ENCODE measurements around the gene PRKD3. TPM values are rescaled to one million over a fixed set of nuclear protein-coding genes. Genes with fewer than 3 reads are reported as not detected.

The PRKD3 gene
- polyA plus RNA-seq, 6 donors from 2014 or later: 47.1 to 65.5 (median 54.0) TPM

GRCh38 chr2:37335604-37336003 is 11.0 kb upstream of the PRKD3 start:
- H3K4me1 Mint-ChIP-seq: no peaks in the 10 kb centered on the region

GRCh38 chr2:37333256-37333655 is 8.6 kb upstream of the PRKD3 start:
- Mint-ChIP-seq H3K27me3 (peaks cover 0 to 12% (median 0%) of the 10 kb centered on the region in 3 donors), H3K27ac (peak overlapping the region in 1 of 6 donors; percentile 21), H3K4me3 (no peak overlapping the region), H3K36me3 (no peaks in the 10 kb centered on the region), H3K9me3 (no peaks in the 10 kb centered on the region), H3K4me1 (no peaks in the 10 kb centered on the region)
- DNase-seq: no peak
- ATAC-seq (ENCODE audit: low read depth in 2 of 2): peak in 1 of 2 donors; percentile 46

More at GRCh38 chr2:37335604-37336003, 11.0 kb upstream of the PRKD3 start:
- H3K27me3 Mint-ChIP-seq: peaks cover 0 to 12% (median 0%) of the 10 kb centered on the region in 3 donors
- H3K36me3 Mint-ChIP-seq: no peaks in the 10 kb centered on the region
- peak overlapping the region in 1 of 6 donors; percentile 9 for H3K27ac Mint-ChIP-seq
- H3K9me3 Mint-ChIP-seq: no peaks in the 10 kb centered on the region
- no peak for ATAC-seq (ENCODE audit: low read depth in 2 of 2)
- DNase-seq: no peak
- H3K4me3 Mint-ChIP-seq: no peak overlapping the region

GRCh38 chr2:37332560-37332959 is 7.9 kb upstream of the PRKD3 start:
- DNase-seq: no peak
- no peak overlapping the region for H3K4me3 Mint-ChIP-seq
- no peaks in the 10 kb centered on the region for H3K9me3 Mint-ChIP-seq
- no peak for ATAC-seq (ENCODE audit: low read depth in 2 of 2)
- no peaks in the 10 kb centered on the region for H3K36me3 Mint-ChIP-seq
- no peak overlapping the region for H3K27ac Mint-ChIP-seq
- no peaks in the 10 kb centered on the region for H3K4me1 Mint-ChIP-seq
- peaks cover 0 to 13% (median 0%) of the 10 kb centered on the region in 3 donors for H3K27me3 Mint-ChIP-seq

- no peak for ATAC-seq (ENCODE audit: low read depth in 2 of 2)
- Mint-ChIP-seq H3K27ac (no peak overlapping the region), H3K4me1 (peaks cover 2 to 5% (median 3%) of the 10 kb centered on the region in 3 donors), H3K9me3 (no peaks in the 10 kb centered on the region), H3K4me3 (no peak overlapping the region), H3K36me3 (no peaks in the 10 kb centered on the region), H3K27me3 (peaks cover 0 to 13% (median 0%) of the 10 kb centered on the region in 3 donors)
- no peak for DNase-seq
These were observed 6.0 kb upstream of the PRKD3 start for GRCh38 chr2:37330681-37331080.

GRCh38 chr2:37326866-37327634 is 2.4 kb upstream of the PRKD3 start:
- Mint-ChIP-seq H3K27ac (no peak overlapping the region), H3K27me3 (peaks cover 0 to 13% (median 0%) of the 10 kb centered on the region in 3 donors), H3K9me3 (no peaks in the 10 kb centered on the region), H3K4me3 (peak overlapping the region in 1 of 8 donors; percentile 98), H3K36me3 (peaks cover 0 to 6% of the 10 kb centered on the region in 2 donors), H3K4me1 (peaks cover 19 to 26% (median 20%) of the 10 kb centered on the region in 3 donors)
- DNase-seq (no peak), ATAC-seq (ENCODE audit: low read depth in 2 of 2) (no peak)

GRCh38 chr2:37326285-37326684 is 1.7 kb upstream of the PRKD3 start:
- Mint-ChIP-seq H3K4me1 (peaks cover 24 to 34% (median 25%) of the 10 kb centered on the region in 3 donors), H3K27me3 (peaks cover 0 to 10% (median 0%) of the 10 kb centered on the region in 3 donors), H3K9me3 (no peaks in the 10 kb centered on the region), H3K36me3 (peaks cover 0 to 6% of the 10 kb centered on the region in 2 donors), H3K4me3 (peak overlapping the region in 6 of 8 donors; percentile 37 to 98 (median 51)), H3K27ac (peak overlapping the region in 2 of 6 donors; percentile 7 to 72)
- DNase-seq (no peak), ATAC-seq (ENCODE audit: low read depth in 2 of 2) (no peak)

GRCh38 chr2:37325625-37326071 is 1.0 kb upstream of the PRKD3 start:
- Mint-ChIP-seq H3K27me3 (peaks cover 0 to 5% (median 0%) of the 10 kb centered on the region in 3 donors), H3K4me1 (peaks cover 26 to 41% (median 27%) of the 10 kb centered on the region in 3 donors)

GRCh38 chr2:37324536-37324785 is 172 bp downstream of the PRKD3 start:
- Mint-ChIP-seq H3K4me1 (peaks cover 35 to 51% (median 35%) of the 10 kb centered on the region in 3 donors), H3K9me3 (no peaks in the 10 kb centered on the region), H3K27ac (peak overlapping the region in 3 of 6 donors; percentile 59 to 96 (median 72)), H3K27me3 (peaks cover 0 to 5% (median 0%) of the 10 kb centered on the region in 3 donors), H3K4me3 (peak overlapping the region; percentile 62 to 98 (median 84)), H3K36me3 (peaks cover 0 to 6% of the 10 kb centered on the region in 2 donors)
- ATAC-seq (ENCODE audit: low read depth in 2 of 2) (peak; percentile 76 to 78), DNase-seq (no peak)

More at GRCh38 chr2:37325625-37326071, 1.0 kb upstream of the PRKD3 start:
- H3K27ac Mint-ChIP-seq: peak overlapping the region; percentile 87 to 96 (median 94)
- peaks cover 0 to 6% of the 10 kb centered on the region in 2 donors for H3K36me3 Mint-ChIP-seq
- ATAC-seq (ENCODE audit: low read depth in 2 of 2) (no peak), DNase-seq (no peak)
- H3K4me3 Mint-ChIP-seq: peak overlapping the region; percentile 79 to 98 (median 94)
- no peaks in the 10 kb centered on the region for H3K9me3 Mint-ChIP-seq

GRCh38 chr2:37323781-37324535 is 675 bp downstream of the PRKD3 start:
- peak overlapping the region; percentile 92 to 99 (median 98) for H3K4me3 Mint-ChIP-seq
- DNase-seq (peak; percentile 48), ATAC-seq (ENCODE audit: low read depth in 2 of 2) (peak; percentile 24 to 25)
- H3K4me1 Mint-ChIP-seq: peaks cover 36 to 56% (median 37%) of the 10 kb centered on the region in 3 donors
- H3K9me3 Mint-ChIP-seq: no peaks in the 10 kb centered on the region
- H3K36me3 Mint-ChIP-seq: peaks cover 0 to 6% of the 10 kb centered on the region in 2 donors
- peaks cover 0 to 5% (median 0%) of the 10 kb centered on the region in 3 donors for H3K27me3 Mint-ChIP-seq
- peak overlapping the region; percentile 94 to 100 (median 98) for H3K27ac Mint-ChIP-seq

- Mint-ChIP-seq H3K4me1 (peaks cover 42 to 63% (median 44%) of the 10 kb centered on the region in 3 donors), H3K9me3 (no peaks in the 10 kb centered on the region), H3K4me3 (peak overlapping the region; percentile 92 to 99 (median 98)), H3K27ac (peak overlapping the region; percentile 94 to 100 (median 98)), H3K36me3 (peaks cover 0 to 6% of the 10 kb centered on the region in 2 donors), H3K27me3 (peaks cover 0 to under 1% (median 0%) of the 10 kb centered on the region in 3 donors)
- DNase-seq (no peak), ATAC-seq (ENCODE audit: low read depth in 2 of 2) (no peak)
These were observed 1.4 kb downstream of the PRKD3 start for GRCh38 chr2:37323176-37323780.

GRCh38 chr2:37322368-37322767 is 2.3 kb downstream of the PRKD3 start:
- H3K4me1 Mint-ChIP-seq: peaks cover 51 to 71% (median 52%) of the 10 kb centered on the region in 3 donors

GRCh38 chr2:37321029-37321682 is 3.5 kb downstream of the PRKD3 start:
- no peaks in the 10 kb centered on the region for H3K27me3 Mint-ChIP-seq
- H3K9me3 Mint-ChIP-seq: no peaks in the 10 kb centered on the region
- no peak for ATAC-seq (ENCODE audit: low read depth in 2 of 2)
- peak overlapping the region in 4 of 6 donors; percentile 7 to 60 (median 24) for H3K27ac Mint-ChIP-seq
- H3K36me3 Mint-ChIP-seq: peaks cover 0 to 6% of the 10 kb centered on the region in 2 donors
- peak overlapping the region in 6 of 8 donors; percentile 9 to 80 (median 50) for H3K4me3 Mint-ChIP-seq
- no peak for DNase-seq
- peaks cover 51 to 75% (median 59%) of the 10 kb centered on the region in 3 donors for H3K4me1 Mint-ChIP-seq

More at GRCh38 chr2:37322368-37322767, 2.3 kb downstream of the PRKD3 start:
- peaks cover 0 to 6% of the 10 kb centered on the region in 2 donors for H3K36me3 Mint-ChIP-seq
- H3K27ac Mint-ChIP-seq: peak overlapping the region in 2 of 6 donors; percentile 21 to 29
- H3K4me3 Mint-ChIP-seq: peak overlapping the region in 5 of 8 donors; percentile 44 to 99 (median 80)
- DNase-seq: no peak
- H3K9me3 Mint-ChIP-seq: no peaks in the 10 kb centered on the region
- ATAC-seq (ENCODE audit: low read depth in 2 of 2): no peak
- no peaks in the 10 kb centered on the region for H3K27me3 Mint-ChIP-seq
